ENCODE results near the gene TBC1D22A. TPM values are rescaled to one million over a fixed set of nuclear protein-coding genes. Genes with fewer than 3 reads are reported as not detected.

TBC1D22A gene
- total RNA-seq, 2 donors from 2014 or later = 11.5 to 15.4 TPM

GRCh38 chr22:46961591-46962295, 199.3 kb downstream of the TBC1D22A start:
- no peak for TF ChIP-seq CTCF (IDR thresholded peaks at IDR 0.05)
- Histone ChIP-seq H3K27me3 (no peaks in the 10 kb centered on the region), H3K9me3 (no peaks in the 10 kb centered on the region), H3K27ac (no peak overlapping the region), H3K4me3 (no peak overlapping the region), H3K36me3 (no peaks in the 10 kb centered on the region), H3K4me1 (peaks cover 0 to 4% of the 10 kb centered on the region in 2 donors)
- no peak for DNase-seq (ENCODE audit: low spot score)

GRCh38 chr22:46962406-46962805, 200.0 kb downstream of the TBC1D22A start:
- H3K4me3 ChIP-seq = no peak overlapping the region
- DNase-seq (ENCODE audit: low spot score) = no peak
- no peaks in the 10 kb centered on the region for H3K9me3 ChIP-seq
- H3K27me3 ChIP-seq = no peaks in the 10 kb centered on the region
- H3K27ac ChIP-seq = no peak overlapping the region
- TF ChIP-seq CTCF (IDR thresholded peaks at IDR 0.05) = no peak
- H3K4me1 ChIP-seq = peaks cover 0 to 4% of the 10 kb centered on the region in 2 donors
- no peaks in the 10 kb centered on the region for H3K36me3 ChIP-seq

- Histone ChIP-seq H3K4me3 (no peak overlapping the region), H3K27ac (no peak overlapping the region), H3K27me3 (no peaks in the 10 kb centered on the region), H3K36me3 (no peaks in the 10 kb centered on the region), H3K9me3 (no peaks in the 10 kb centered on the region), H3K4me1 (peaks cover 0 to 4% of the 10 kb centered on the region in 2 donors)
- no peak for TF ChIP-seq CTCF (IDR thresholded peaks at IDR 0.05)
- DNase-seq (ENCODE audit: low spot score) = no peak
Observed at GRCh38 chr22:46963672-46964545, 201.5 kb downstream of the TBC1D22A start.

- H3K27ac ChIP-seq = no peak overlapping the region
- H3K9me3 ChIP-seq = no peaks in the 10 kb centered on the region
- DNase-seq (ENCODE audit: low spot score) = no peak
- no peak for TF ChIP-seq CTCF (IDR thresholded peaks at IDR 0.05)
- H3K36me3 ChIP-seq = no peaks in the 10 kb centered on the region
- peaks cover 0 to 4% of the 10 kb centered on the region in 2 donors for H3K4me1 ChIP-seq
- H3K27me3 ChIP-seq = no peaks in the 10 kb centered on the region
- H3K4me3 ChIP-seq = no peak overlapping the region
Observed at GRCh38 chr22:46964773-46965550, 202.5 kb downstream of the TBC1D22A start.

- DNase-seq (ENCODE audit: low spot score) = no peak
- Histone ChIP-seq H3K27me3 (no peaks in the 10 kb centered on the region), H3K4me1 (peaks cover 0 to 10% of the 10 kb centered on the region in 2 donors), H3K27ac (no peak overlapping the region), H3K36me3 (no peaks in the 10 kb centered on the region), H3K9me3 (no peaks in the 10 kb centered on the region), H3K4me3 (no peak overlapping the region)
- TF ChIP-seq CTCF (IDR thresholded peaks at IDR 0.05) = no peak
Observed at GRCh38 chr22:46965555-46966494, 203.4 kb downstream of the TBC1D22A start.

All from right atrium auricular region (tissue), 2 donors.